Measurements from ENCODE around the gene STARD4.
A peak's percentile ranks its signal among the peaks of the same experiment; 100 is the strongest.

The STARD4 gene

DNA sequence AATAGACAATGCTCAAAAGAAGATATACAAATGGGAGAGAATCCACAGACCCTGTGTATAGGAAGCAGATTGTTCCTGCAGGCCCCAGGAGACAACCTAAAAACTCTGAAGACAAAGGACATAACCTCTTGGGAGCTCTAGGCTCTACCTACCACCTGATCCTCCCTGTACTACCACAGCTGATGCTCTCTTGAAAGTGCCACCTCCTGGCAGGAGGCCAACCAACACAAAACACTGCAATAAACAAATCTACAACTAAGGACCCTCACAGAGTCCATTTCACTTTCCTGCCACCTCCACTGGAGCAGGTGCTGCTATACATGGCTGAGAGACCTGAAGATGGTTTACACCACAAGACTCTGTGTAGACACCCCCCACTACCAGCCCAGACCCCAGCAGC lies 49.0 kb downstream of the STARD4 start:
- H3K4me3 ChIP-seq (replicated peaks; ENCODE audit: low read depth, low read length) = no peak overlapping the region
- no peak for DNase-seq (ENCODE audit: extremely low read depth, low read depth)
- TF ChIP-seq, protein P1, sequence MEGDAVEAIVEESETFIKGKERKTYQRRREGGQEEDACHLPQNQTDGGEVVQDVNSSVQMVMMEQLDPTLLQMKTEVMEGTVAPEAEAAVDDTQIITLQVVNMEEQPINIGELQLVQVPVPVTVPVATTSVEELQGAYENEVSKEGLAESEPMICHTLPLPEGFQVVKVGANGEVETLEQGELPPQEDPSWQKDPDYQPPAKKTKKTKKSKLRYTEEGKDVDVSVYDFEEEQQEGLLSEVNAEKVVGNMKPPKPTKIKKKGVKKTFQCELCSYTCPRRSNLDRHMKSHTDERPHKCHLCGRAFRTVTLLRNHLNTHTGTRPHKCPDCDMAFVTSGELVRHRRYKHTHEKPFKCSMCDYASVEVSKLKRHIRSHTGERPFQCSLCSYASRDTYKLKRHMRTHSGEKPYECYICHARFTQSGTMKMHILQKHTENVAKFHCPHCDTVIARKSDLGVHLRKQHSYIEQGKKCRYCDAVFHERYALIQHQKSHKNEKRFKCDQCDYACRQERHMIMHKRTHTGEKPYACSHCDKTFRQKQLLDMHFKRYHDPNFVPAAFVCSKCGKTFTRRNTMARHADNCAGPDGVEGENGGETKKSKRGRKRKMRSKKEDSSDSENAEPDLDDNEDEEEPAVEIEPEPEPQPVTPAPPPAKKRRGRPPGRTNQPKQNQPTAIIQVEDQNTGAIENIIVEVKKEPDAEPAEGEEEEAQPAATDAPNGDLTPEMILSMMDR (IDR thresholded peaks at IDR 0.05; ENCODE audit: low read depth, low read length, missing control alignments) = no peak

DNA sequence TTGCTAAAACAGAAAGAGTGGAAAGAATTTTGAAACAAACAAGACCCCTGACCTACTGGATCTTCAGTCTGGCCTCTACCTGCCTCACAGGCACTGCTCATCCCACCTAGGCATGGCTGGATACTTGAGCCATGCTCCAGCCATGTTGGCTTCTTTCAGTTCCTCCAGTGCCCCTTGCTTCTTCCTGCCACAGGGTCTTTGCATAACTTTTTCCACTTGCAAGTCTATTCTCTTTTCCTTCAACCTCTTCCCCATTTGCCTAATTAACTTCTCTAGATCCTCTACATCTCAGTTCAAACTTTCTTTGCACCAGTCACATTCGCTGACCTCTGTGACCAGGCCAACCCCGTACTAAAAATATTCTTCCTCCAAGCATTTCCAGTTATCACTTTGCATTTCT lies 50.4 kb downstream of the STARD4 start:
- no peak overlapping the region for H3K4me3 ChIP-seq (replicated peaks; ENCODE audit: low read depth, low read length)
- no peak for DNase-seq (ENCODE audit: extremely low read depth, low read depth)
- TF ChIP-seq, protein P1 (IDR thresholded peaks at IDR 0.05; ENCODE audit: low read depth, low read length, missing control alignments) = no peak

DNA sequence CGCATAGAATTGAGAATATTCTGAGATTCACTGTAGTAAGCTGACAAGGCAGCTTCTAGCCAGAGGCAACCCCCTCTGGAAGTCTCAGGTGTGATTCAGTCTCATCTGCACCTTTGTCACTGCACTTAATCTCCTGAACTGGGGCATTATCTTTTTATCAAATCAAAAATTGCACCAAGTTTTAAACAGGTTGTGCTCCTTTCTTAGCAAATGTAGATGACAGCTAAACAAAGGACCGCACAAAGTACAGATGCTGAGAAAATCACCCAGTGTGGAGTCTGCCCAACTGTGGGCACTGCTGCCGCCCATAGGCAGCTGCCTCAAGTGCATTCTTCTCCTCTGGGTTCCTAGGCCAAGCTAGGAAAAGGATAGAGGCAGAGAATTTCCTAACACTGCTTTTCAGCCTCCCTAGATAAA lies 51.1 kb downstream of the STARD4 start:
- no peak overlapping the region for H3K4me3 ChIP-seq (replicated peaks; ENCODE audit: low read depth, low read length)
- no peak for DNase-seq (ENCODE audit: extremely low read depth, low read depth)
- TF ChIP-seq, protein P1 (IDR thresholded peaks at IDR 0.05; ENCODE audit: low read depth, low read length, missing control alignments) = peak; percentile 44

DNA sequence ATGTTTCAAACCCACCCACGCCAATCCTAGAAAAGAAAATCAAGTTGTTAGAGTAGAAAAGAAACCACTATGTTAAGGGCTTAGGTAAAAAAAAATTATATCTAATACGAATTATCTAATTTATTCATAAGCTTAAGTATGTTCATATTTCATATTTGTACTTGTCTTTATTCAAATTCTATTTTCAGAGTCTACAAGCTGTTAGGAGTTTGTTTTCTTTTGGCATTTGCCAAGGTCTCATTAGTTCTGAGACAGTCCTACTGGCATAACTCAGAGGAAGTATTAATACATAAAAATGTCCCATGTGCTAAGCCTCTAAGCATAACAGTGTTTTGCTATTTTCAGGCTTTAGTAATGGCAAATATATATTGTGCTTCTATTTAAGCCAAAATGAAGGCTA lies 57.6 kb downstream of the STARD4 start:
- DNase-seq (ENCODE audit: extremely low read depth, low read depth) = no peak
- TF ChIP-seq, protein P1 (IDR thresholded peaks at IDR 0.05; ENCODE audit: low read depth, low read length, missing control alignments) = no peak
- H3K4me3 ChIP-seq (replicated peaks; ENCODE audit: low read depth, low read length) = no peak overlapping the region

DNA sequence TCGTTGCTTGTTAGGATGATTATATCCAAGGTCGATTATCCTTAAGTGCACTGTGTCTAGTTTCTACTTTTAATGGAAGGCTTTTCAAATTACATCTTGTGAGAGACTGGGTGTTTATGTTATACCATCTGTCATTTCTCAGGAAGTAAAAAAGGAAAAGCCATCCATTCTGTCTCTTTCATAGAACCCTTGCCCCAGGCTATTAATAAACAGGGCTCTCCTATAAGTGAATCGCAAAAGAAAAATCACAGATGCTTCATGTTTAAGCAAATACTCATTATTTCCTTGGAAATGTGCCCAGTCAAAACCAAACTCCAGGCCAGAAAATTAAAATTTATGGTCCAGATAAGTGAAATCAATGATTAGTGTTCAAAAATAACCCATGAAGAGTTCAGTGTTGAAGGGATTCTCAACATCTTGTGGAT lies 58.1 kb downstream of the STARD4 start:
- TF ChIP-seq, protein P1 (IDR thresholded peaks at IDR 0.05; ENCODE audit: low read depth, low read length, missing control alignments) = no peak
- no peak overlapping the region for H3K4me3 ChIP-seq (replicated peaks; ENCODE audit: low read depth, low read length)
- DNase-seq (ENCODE audit: extremely low read depth, low read depth) = peak; percentile 21

DNA sequence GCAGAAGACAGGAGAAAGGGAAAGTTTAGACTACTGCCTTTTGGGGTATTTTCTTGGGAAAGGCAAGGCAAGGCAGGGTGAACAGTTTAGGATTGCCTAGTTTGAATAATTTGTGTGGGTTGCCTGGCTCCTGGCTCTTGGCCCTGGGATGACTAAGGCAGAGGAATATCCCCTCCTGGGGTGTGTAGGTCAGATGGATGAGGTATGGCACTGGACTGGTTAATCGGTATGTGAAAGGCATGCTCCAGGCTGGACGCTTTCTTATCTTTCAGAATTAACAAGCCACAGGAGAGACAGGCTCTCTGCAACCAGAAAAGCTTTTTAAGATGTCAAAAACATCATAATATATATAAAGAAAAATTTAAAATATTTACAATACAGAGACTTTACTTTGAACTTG lies 58.6 kb downstream of the STARD4 start:
- TF ChIP-seq, protein P1 (IDR thresholded peaks at IDR 0.05; ENCODE audit: low read depth, low read length, missing control alignments) = no peak
- H3K4me3 ChIP-seq (replicated peaks; ENCODE audit: low read depth, low read length) = no peak overlapping the region
- DNase-seq (ENCODE audit: extremely low read depth, low read depth) = no peak

DNA sequence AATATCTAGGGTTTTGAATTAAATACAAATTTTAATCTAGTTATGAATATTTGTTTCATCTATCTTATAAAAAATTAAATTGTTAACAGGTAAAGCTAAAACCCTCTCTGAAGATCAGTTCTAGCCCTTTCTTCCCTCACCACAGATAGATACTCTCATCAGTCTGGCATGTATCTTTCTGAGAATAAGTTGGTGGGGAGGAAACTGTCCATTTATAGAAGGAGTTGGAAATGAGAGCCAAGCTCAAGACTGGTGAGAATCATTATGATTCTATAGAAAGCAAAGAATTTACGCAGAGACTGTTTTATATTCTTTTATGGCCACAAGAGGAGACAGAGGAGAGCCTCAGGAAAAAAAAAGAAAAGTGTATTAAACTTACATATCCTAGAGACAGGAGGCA lies 59.0 kb downstream of the STARD4 start:
- no peak overlapping the region for H3K4me3 ChIP-seq (replicated peaks; ENCODE audit: low read depth, low read length)
- no peak for DNase-seq (ENCODE audit: extremely low read depth, low read depth)
- TF ChIP-seq, protein P1 (IDR thresholded peaks at IDR 0.05; ENCODE audit: low read depth, low read length, missing control alignments) = no peak

All from HFF-Myc (cell line).